ENCODE results near the gene AFDN.

Gene AFDN

DNA sequence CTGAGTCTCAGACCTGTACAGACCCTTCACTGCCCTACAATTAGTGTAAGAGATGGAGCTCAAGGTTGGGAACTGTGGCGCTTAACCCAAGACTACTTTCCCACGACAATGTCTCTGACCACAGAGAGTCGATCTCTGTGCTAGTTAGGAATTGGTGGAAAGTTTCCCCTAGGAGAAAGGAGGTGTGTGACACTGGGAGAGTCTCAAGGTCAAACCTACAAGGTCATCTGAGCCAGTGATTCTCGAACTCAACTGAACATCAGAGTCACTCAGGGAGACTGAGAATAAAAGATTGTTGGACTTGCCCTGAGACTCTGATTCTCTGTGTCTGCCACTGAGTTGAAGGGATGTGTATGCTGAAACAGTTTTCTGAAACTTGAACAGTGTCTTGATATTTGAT lies 9.7 kb upstream of the AFDN start:
- Histone ChIP-seq H2AFZ (ENCODE audit: low read depth) (no peak overlapping the region), H3K27ac (no peak overlapping the region), H3K9ac (no peak overlapping the region), H3K4me3 (IDR thresholded peaks at IDR 0.05; ENCODE audit: insufficient read depth, low read depth, low read length) (no peak overlapping the region), H4K20me1 (ENCODE audit: insufficient read depth) (no peaks in the 10 kb centered on the region), H3K36me3 (ENCODE audit: insufficient read depth) (no peaks in the 10 kb centered on the region), H3K4me1 (ENCODE audit: low read depth, poor library complexity, severe bottlenecking) (peaks cover under 1% of the 10 kb centered on the region), H3K79me2 (ENCODE audit: insufficient read depth, low read depth) (no peaks in the 10 kb centered on the region), H3K4me2 (no peak overlapping the region), H3K27me3 (ENCODE audit: insufficient read depth, low read depth) (no peaks in the 10 kb centered on the region)
- TF ChIP-seq, protein P1, sequence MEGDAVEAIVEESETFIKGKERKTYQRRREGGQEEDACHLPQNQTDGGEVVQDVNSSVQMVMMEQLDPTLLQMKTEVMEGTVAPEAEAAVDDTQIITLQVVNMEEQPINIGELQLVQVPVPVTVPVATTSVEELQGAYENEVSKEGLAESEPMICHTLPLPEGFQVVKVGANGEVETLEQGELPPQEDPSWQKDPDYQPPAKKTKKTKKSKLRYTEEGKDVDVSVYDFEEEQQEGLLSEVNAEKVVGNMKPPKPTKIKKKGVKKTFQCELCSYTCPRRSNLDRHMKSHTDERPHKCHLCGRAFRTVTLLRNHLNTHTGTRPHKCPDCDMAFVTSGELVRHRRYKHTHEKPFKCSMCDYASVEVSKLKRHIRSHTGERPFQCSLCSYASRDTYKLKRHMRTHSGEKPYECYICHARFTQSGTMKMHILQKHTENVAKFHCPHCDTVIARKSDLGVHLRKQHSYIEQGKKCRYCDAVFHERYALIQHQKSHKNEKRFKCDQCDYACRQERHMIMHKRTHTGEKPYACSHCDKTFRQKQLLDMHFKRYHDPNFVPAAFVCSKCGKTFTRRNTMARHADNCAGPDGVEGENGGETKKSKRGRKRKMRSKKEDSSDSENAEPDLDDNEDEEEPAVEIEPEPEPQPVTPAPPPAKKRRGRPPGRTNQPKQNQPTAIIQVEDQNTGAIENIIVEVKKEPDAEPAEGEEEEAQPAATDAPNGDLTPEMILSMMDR (conservative IDR thresholded peaks at IDR 0.05; ENCODE audit: low read depth, low read length): no peak

DNA sequence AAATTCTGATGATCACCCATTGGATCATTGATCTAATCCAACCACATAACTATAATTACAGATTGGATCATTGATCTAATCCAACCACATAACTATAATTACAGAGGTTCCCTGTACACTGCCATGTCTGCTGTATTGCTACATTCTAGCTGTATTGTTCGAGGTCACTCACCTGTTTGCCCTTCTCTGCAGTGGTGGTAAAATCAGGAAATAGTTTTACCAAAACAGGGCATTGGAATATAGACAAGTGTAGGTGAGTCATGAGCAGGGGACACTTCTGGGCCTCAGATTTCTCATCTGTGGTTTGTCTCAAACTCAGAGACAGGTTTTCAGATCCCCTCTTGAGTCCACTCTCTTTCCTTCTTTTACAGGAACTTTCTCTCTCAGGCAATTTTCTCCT lies 9.0 kb upstream of the AFDN start:
- H4K20me1 ChIP-seq (ENCODE audit: insufficient read depth): no peaks in the 10 kb centered on the region
- no peak overlapping the region for H3K4me2 ChIP-seq
- TF ChIP-seq, protein P1 (conservative IDR thresholded peaks at IDR 0.05; ENCODE audit: low read depth, low read length): no peak
- no peaks in the 10 kb centered on the region for H3K27me3 ChIP-seq (ENCODE audit: insufficient read depth, low read depth)
- H3K27ac ChIP-seq: no peak overlapping the region
- no peak overlapping the region for H3K9ac ChIP-seq
- no peak overlapping the region for H2AFZ ChIP-seq (ENCODE audit: low read depth)
- H3K4me3 ChIP-seq (IDR thresholded peaks at IDR 0.05; ENCODE audit: insufficient read depth, low read depth, low read length): no peak overlapping the region
- H3K4me1 ChIP-seq (ENCODE audit: low read depth, poor library complexity, severe bottlenecking): no peaks in the 10 kb centered on the region
- no peaks in the 10 kb centered on the region for H3K36me3 ChIP-seq (ENCODE audit: insufficient read depth)
- no peaks in the 10 kb centered on the region for H3K79me2 ChIP-seq (ENCODE audit: insufficient read depth, low read depth)

DNA sequence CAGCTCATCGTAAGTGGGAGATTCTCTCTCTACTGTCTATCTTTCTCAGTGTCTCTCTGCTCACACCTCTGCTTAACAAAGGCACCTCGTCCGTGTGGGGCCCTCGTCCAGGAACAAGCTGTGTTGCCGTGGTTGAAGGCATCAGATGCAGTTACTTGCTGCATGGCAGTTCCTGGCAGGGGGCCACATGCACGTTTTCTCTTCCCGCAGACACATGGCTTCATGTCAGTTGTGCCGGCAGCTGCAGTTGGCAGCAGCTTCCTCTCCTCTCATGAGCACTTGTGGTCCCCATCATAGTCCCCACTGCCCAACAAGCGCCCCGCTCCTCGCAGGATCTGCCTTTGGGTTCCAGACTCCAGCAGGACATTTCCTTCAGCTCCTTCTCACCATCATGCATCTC lies 7.1 kb upstream of the AFDN start:
- H3K79me2 ChIP-seq (ENCODE audit: insufficient read depth, low read depth): no peaks in the 10 kb centered on the region

DNA sequence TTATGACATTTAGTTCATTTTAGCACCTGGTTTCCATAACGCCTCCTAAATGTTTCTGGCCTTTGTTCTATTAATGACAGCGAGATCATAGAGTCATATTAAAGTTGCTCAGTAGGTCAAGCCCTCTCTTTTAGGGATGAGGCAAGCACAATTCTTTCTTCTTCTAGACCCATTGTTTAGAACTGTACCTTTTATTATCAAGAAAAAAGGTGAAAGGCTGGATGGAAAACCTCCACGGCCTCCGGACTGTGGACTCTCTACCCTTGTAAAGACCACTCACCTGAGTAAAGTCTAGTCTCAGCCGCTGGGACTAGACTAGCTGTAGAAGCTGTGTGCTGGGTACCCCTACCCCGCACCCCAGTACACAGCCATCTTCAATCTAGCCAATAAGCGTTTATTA lies 6.0 kb upstream of the AFDN start:
- Histone ChIP-seq H3K27ac (no peak overlapping the region), H3K4me2 (no peak overlapping the region), H2AFZ (ENCODE audit: low read depth) (no peak overlapping the region), H3K27me3 (ENCODE audit: insufficient read depth, low read depth) (no peaks in the 10 kb centered on the region), H3K36me3 (ENCODE audit: insufficient read depth) (no peaks in the 10 kb centered on the region), H3K4me1 (ENCODE audit: low read depth, poor library complexity, severe bottlenecking) (no peaks in the 10 kb centered on the region), H3K79me2 (ENCODE audit: insufficient read depth, low read depth) (no peaks in the 10 kb centered on the region), H4K20me1 (ENCODE audit: insufficient read depth) (no peaks in the 10 kb centered on the region), H3K9ac (no peak overlapping the region), H3K4me3 (IDR thresholded peaks at IDR 0.05; ENCODE audit: insufficient read depth, low read depth, low read length) (no peak overlapping the region)
- TF ChIP-seq, protein P1 (conservative IDR thresholded peaks at IDR 0.05; ENCODE audit: low read depth, low read length): no peak

More for the DNA sequence above, 7.1 kb upstream of the AFDN start:
- Histone ChIP-seq H3K4me2 (no peak overlapping the region), H3K9ac (no peak overlapping the region), H3K4me1 (ENCODE audit: low read depth, poor library complexity, severe bottlenecking) (no peaks in the 10 kb centered on the region), H3K27me3 (ENCODE audit: insufficient read depth, low read depth) (no peaks in the 10 kb centered on the region), H3K36me3 (ENCODE audit: insufficient read depth) (no peaks in the 10 kb centered on the region), H3K27ac (no peak overlapping the region), H3K4me3 (IDR thresholded peaks at IDR 0.05; ENCODE audit: insufficient read depth, low read depth, low read length) (no peak overlapping the region), H4K20me1 (ENCODE audit: insufficient read depth) (no peaks in the 10 kb centered on the region), H2AFZ (ENCODE audit: low read depth) (no peak overlapping the region)
- TF ChIP-seq, protein P1 (conservative IDR thresholded peaks at IDR 0.05; ENCODE audit: low read depth, low read length): no peak

Measured in KMS-11 (cell line).